ENCODE data around the gene MKLN1.

MKLN1 gene

GRCh38 chr7:131355917-131356777 lies 28.5 kb downstream of the MKLN1 start:
- no peak for DNase-seq

GRCh38 chr7:131357282-131357880 lies 29.7 kb downstream of the MKLN1 start:
- no peak for DNase-seq

- DNase-seq = no peak
These were observed 31.0 kb downstream of the MKLN1 start for GRCh38 chr7:131358636-131359035.

- DNase-seq = no peak
These were observed 31.6 kb downstream of the MKLN1 start for GRCh38 chr7:131359136-131359776.

- no peak for DNase-seq
These were observed 36.0 kb downstream of the MKLN1 start for GRCh38 chr7:131363719-131364118.

GRCh38 chr7:131364767-131365344 lies 37.2 kb downstream of the MKLN1 start:
- DNase-seq = no peak

- no peak for DNase-seq
These were observed 38.2 kb downstream of the MKLN1 start for GRCh38 chr7:131365838-131366237.

DNA sequence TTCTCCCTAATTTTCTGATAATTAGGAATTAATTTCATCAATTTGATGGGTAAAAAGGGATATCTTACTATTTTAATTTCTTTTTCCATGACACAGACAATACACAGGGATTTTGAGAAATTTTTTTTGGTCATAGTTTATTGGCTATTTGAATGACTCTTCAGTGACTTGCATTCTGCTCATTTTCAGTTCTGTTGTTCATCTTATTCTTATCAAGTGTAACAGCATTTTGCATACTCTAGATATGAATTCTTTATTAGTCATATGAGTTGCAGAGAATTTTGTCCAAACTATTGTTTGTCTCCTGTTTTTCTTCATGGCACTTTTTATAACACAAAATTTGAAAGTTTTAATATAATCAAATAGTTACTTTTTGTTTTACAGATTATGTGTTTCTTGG lies 41.7 kb downstream of the MKLN1 start:
- DNase-seq = no peak

- DNase-seq = no peak
These were observed 42.9 kb downstream of the MKLN1 start for GRCh38 chr7:131370523-131370968.

DNA sequence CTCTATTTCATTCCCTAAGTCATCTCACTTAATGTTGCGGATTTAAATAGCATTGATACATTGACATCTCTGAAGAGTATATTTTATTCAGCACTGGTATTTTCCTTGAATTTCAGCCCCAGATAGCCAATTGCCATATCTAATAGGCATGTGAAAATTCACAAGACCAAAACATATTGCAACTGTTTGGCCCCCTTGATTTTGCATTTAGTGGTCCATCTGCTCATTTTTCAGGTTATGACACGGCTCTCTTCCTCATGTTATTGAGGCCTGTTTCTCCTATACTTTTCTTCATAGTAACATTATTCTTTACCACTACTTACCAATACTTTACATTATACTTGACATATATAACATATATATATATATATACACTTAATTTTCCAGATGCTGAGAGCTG lies 43.7 kb downstream of the MKLN1 start:
- DNase-seq = no peak

- no peak for DNase-seq
These were observed 44.9 kb downstream of the MKLN1 start for GRCh38 chr7:131372554-131372953.

GRCh38 chr7:131374821-131375220 lies 47.1 kb downstream of the MKLN1 start:
- no peak for DNase-seq

- no peak for DNase-seq
These were observed 53.6 kb downstream of the MKLN1 start for GRCh38 chr7:131381069-131381838.

GRCh38 chr7:131383417-131384285 lies 56.0 kb downstream of the MKLN1 start:
- DNase-seq = no peak

DNA sequence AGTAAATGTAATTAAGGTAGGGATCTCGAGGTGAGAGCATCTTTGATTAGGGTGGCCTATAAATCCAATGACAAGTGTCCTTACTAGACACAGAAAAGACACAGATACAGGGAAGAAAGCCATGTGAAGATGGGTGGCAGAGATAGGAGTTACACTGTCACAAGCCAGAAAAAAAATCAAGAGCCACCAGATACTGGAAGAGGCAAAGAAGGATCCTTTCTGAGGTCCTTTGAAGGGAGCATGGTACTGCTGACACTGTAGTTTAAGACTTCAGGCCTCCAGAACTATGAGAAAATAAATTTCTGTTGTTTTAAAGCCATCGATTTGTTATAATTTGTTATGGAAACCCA lies 56.6 kb downstream of the MKLN1 start:
- DNase-seq = no peak

GRCh38 chr7:131385039-131385605 lies 57.4 kb downstream of the MKLN1 start:
- no peak for DNase-seq

- no peak for DNase-seq
These were observed 60.5 kb downstream of the MKLN1 start for GRCh38 chr7:131388126-131388525.

DNA sequence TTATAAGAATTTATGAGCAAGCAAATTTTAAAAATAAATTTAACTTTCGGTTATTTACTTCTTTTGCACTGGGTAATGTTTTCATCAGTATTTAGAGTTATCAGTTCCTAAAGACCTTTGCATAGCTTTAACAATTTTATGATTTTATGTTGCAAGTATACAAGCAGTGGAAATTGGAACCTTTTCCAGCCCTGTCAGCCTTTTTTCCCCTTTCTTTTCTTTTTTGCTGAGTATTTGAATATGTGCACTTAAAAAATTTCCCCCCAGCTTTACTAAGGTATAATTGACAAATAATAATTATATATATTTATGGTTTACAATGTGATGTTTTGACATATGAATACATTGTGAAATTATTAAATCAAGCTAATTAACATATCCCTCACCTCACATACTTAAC lies 62.6 kb downstream of the MKLN1 start:
- no peak for DNase-seq

DNA sequence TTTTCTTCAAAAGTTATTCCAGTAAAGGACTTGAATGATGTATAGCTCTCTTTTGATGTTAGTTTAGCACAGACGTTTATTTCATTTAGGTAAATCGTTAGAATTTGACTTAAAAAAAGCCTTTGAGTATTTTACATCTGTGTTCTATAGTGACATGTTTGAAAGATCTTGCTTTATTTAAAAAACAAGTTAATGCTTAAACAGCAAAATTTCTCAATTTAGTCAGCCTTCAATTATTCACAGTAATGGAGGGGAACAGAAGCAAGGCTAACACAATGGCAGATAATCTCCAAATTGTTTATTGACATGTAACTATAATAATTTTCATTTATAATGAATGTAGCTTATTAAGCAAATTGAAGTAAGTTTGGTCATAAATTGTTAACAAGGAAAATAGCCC lies 63.5 kb downstream of the MKLN1 start:
- DNase-seq = no peak

DNA sequence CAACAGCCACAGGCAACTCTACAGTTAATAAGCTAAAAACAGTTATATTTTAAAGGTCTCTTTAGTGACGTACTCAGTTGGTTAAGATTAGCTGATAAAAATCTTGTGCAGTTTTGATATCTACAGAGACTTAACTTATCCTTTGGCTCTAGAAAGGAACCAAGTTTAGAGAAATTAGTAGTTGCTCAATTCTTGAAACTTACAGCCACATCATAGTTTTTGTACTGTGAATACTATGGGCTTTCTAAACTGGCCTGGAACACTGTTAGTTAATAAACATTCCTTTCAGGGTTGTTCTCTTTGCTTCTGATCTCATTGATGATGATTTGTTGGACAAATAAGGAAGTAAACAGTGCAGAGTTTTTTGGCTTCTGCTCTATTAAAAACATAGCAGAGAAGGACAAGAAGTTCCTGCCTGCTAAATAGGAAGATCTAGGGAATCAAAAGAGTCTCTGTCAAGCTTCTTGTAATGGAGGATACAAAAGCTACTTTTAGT lies 73.1 kb downstream of the MKLN1 start:
- DNase-seq = no peak

DNA sequence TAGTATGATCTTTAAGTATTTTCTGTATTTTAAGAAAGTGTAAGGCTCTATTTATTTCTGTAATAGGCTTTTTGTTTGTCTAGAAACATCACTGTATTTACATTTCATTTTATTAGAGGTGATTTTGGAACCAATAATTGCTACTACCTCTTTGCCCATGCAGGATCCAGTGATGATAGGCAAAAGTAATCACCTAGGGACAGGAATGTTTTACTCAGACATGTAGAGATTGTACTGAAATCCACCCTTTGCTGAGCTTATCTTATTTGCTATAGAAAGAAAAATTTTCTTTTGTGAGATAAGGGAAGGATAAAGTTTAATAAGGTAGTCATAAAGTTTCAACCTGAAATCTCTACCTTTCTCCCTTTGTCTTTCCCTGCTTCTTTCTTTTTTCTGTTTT lies 73.5 kb downstream of the MKLN1 start:
- DNase-seq = no peak
